SK-N-SH treated with all-trans-retinoic acid at 6 μM for 48 hours (cell line): ENCODE results near the gene FAM117B.

Experiments used
- ATAC-seq: fragments of 200-7000 bp; cut with Tn5 transposase; 3 replicates; pipeline ENCODE4 v1.9.1; 2020; ENCODE audit warnings: mild to moderate bottlenecking, moderate library complexity
- ARNTL ChIP-seq: fragments of 450-650 bp; formaldehyde crosslinking; IDR thresholded peaks from 2 replicates; pipeline ENCODE4 v1.5.0; 2020; ENCODE audit warnings: low read depth, mild to moderate bottlenecking, moderate library complexity, borderline replicate concordance
- BACH2 ChIP-seq: fragments of 250-450 bp; sonication (Bioruptor Pico); IDR thresholded peaks from 2 replicates; pipeline ENCODE4 v1.9.0; 2021; ENCODE audit warnings: mild to moderate bottlenecking, borderline replicate concordance
- CREB5 ChIP-seq: fragments of 250-450 bp; sonication (Bioruptor Pico); IDR thresholded peaks from 2 replicates; pipeline ENCODE4 v1.5.1; 2020; ENCODE audit warnings: low read depth, mild to moderate bottlenecking, moderate library complexity
- CSDC2 ChIP-seq: fragments of 250-450 bp; sonication (Bioruptor Pico); IDR thresholded peaks from 2 replicates; pipeline ENCODE4 v1.5.0; 2020; ENCODE audit warnings: mild to moderate bottlenecking, moderate library complexity
- CSRNP3 ChIP-seq: fragments of 250-450 bp; sonication (Bioruptor Pico); IDR thresholded peaks from 2 replicates; pipeline ENCODE4 v1.5.1; 2021; ENCODE audit warnings: mild to moderate bottlenecking, moderate library complexity
- ESRRG ChIP-seq: fragments of 250-450 bp; sonication (Bioruptor Pico); IDR thresholded peaks from 2 replicates; pipeline ENCODE4 v1.6.1; 2021; ENCODE audit warnings: mild to moderate bottlenecking
- ISL1 ChIP-seq: fragments of 250-450 bp; sonication (Bioruptor Pico); IDR thresholded peaks from 2 replicates; pipeline ENCODE4 v2.1.2; 2022; ENCODE audit warnings: mild to moderate bottlenecking, moderate library complexity
- OSR1 ChIP-seq: fragments of 250-450 bp; sonication (Bioruptor Pico); IDR thresholded peaks from 2 replicates; pipeline ENCODE4 v1.8.0; 2022; ENCODE audit warnings: moderate library complexity, mild to moderate bottlenecking, inconsistent platforms
- PATZ1 ChIP-seq: fragments of 250-450 bp; sonication (Bioruptor Pico); IDR thresholded peaks from 2 replicates; pipeline ENCODE4 v1.8.0; 2020; ENCODE audit warnings: mild to moderate bottlenecking, moderate library complexity, borderline replicate concordance
- POU6F1 ChIP-seq: fragments of 250-450 bp; sonication (Bioruptor Pico); IDR thresholded peaks from 2 replicates; pipeline ENCODE4 v1.8.0; 2021; ENCODE audit warnings: low read depth, mild to moderate bottlenecking, moderate library complexity, borderline replicate concordance
- PPARA ChIP-seq: fragments of 250-450 bp; sonication (Bioruptor Pico); IDR thresholded peaks from 2 replicates; pipeline ENCODE4 v1.5.0; 2020; ENCODE audit warnings: mild to moderate bottlenecking, borderline replicate concordance
- SNAI2 ChIP-seq: fragments of 250-450 bp; sonication (Bioruptor Pico); IDR thresholded peaks from 2 replicates; pipeline ENCODE4 v1.5.0; 2020; ENCODE audit warnings: mild to moderate bottlenecking, moderate library complexity
- TCF4 ChIP-seq: fragments of 250-450 bp; sonication (Bioruptor Pico); IDR thresholded peaks from 2 replicates; pipeline ENCODE4 v1.8.0; 2021; ENCODE audit warnings: mild to moderate bottlenecking, moderate library complexity, borderline replicate concordance
- TOX ChIP-seq: fragments of 250-450 bp; sonication (Bioruptor Pico); IDR thresholded peaks from 2 replicates; pipeline ENCODE4 v1.8.0; 2021; ENCODE audit warnings: mild to moderate bottlenecking, moderate library complexity, borderline replicate concordance
- TSHZ2 ChIP-seq: fragments of 250-450 bp; sonication (Bioruptor Pico); IDR thresholded peaks from 2 replicates; pipeline ENCODE4 v1.5.0; 2020; ENCODE audit warnings: mild to moderate bottlenecking, moderate library complexity
- ZC3H10 ChIP-seq: fragments of 250-450 bp; sonication (Bioruptor Pico); IDR thresholded peaks from 2 replicates; pipeline ENCODE4 v1.5.1; 2021; ENCODE audit warnings: mild to moderate bottlenecking, moderate library complexity
- ZFP30 ChIP-seq: fragments of 450-650 bp; formaldehyde crosslinking; IDR thresholded peaks from 2 replicates; pipeline ENCODE4 v1.5.0; 2022; ENCODE audit warnings: mild to moderate bottlenecking, moderate library complexity
- ZNF565 ChIP-seq: fragments of 450-650 bp; formaldehyde crosslinking; conservative IDR thresholded peaks from 2 replicates; pipeline ENCODE4 v1.5.0; 2020; ENCODE audit warnings: low read depth, mild to moderate bottlenecking, moderate library complexity
- ZNF70 ChIP-seq: fragments of 450-650 bp; formaldehyde crosslinking; IDR thresholded peaks from 2 replicates; pipeline ENCODE4 v1.5.0; 2020; ENCODE audit warnings: mild to moderate bottlenecking, moderate library complexity
- ZNF8 ChIP-seq: fragments of 450-650 bp; formaldehyde crosslinking; IDR thresholded peaks from 2 replicates; pipeline ENCODE4 v1.5.0; 2020; ENCODE audit warnings: mild to moderate bottlenecking, moderate library complexity

The FAM117B gene

GRCh38 chr2:202768273-202768672, 133.5 kb downstream of the FAM117B start:
- ATAC-seq: no peak
- TF ChIP-seq ZNF70 (CRISPR knock-in tag) (no peak), POU6F1 (CRISPR knock-in tag) (no peak), CREB5 (CRISPR knock-in tag) (no peak), ISL1 (CRISPR knock-in tag) (no peak), ARNTL (CRISPR knock-in tag) (no peak), TCF4 (CRISPR knock-in tag) (no peak), ZFP30 (CRISPR knock-in tag) (no peak), CSDC2 (CRISPR knock-in tag) (no peak), TSHZ2 (CRISPR knock-in tag) (no peak)

GRCh38 chr2:202769201-202769600, 134.4 kb downstream of the FAM117B start:
- TF ChIP-seq ISL1 (CRISPR knock-in tag) (no peak), ZFP30 (CRISPR knock-in tag) (no peak), PPARA (CRISPR knock-in tag) (no peak), ARNTL (CRISPR knock-in tag) (no peak), CREB5 (CRISPR knock-in tag) (no peak), ZNF565 (CRISPR knock-in tag) (no peak), ESRRG (CRISPR knock-in tag) (no peak), PATZ1 (CRISPR knock-in tag) (no peak), CSRNP3 (no peak), OSR1 (CRISPR knock-in tag) (no peak), TSHZ2 (CRISPR knock-in tag) (no peak), ZC3H10 (CRISPR knock-in tag) (no peak), TCF4 (CRISPR knock-in tag) (no peak), ZNF8 (CRISPR knock-in tag) (no peak), SNAI2 (CRISPR knock-in tag) (no peak), ZNF70 (CRISPR knock-in tag) (no peak), BACH2 (no peak), TOX (no peak)
- TF ChIP-seq, all 23 proteins: peak for 0
- no peak for ATAC-seq
